SK-N-SH (cell line): ENCODE results near the gene CACNA1D. TPM values are rescaled to one million over a fixed set of nuclear protein-coding genes. Genes with fewer than 3 reads are reported as not detected.

Experiments used
- CTCF ChIA-PET: fragments of 300-600, 350-600 bp; formaldehyde crosslinking; extraction: SDS; loops from one replicate; lab custom pipeline; 2021; lab: Yijun Ruan, JAX
- POLR2A ChIA-PET: fragments of 350-600 bp; sonication (Branson Sonifier 250); formaldehyde crosslinking; extraction: SDS; loops from one replicate; lab custom pipeline; 2020; ENCODE audit warnings: antibody characterized with exemption, inconsistent platforms; lab: Yijun Ruan, JAX
- DNase-seq: peaks from one replicate; pipeline ENCODE4 v3.0.0; 2012
- H2AFZ ChIP-seq: fragments of 200-600 bp; sonication (generic); 2 replicates; pipeline ENCODE4 v1.8.1; 2016; ENCODE audit warnings: antibody characterized with exemption, mild to moderate bottlenecking, low read depth
- H3F3A ChIP-seq: fragments of 200-600 bp; sonication (generic); replicated peaks from 2 replicates; pipeline ENCODE3; 2016; ENCODE audit warnings: antibody characterized with exemption, mild to moderate bottlenecking; ENCODE audit not compliant: insufficient read depth
- H3K27ac ChIP-seq, 2 experiments: fragments of 200-500 bp in 1 of 2; fragments of 200-600 bp in 1 of 2; sonication (Bioruptor generic) in 1 of 2; sonication (generic), shearing (Covaris generic) in 1 of 2; 2 replicates each; pipeline versions ENCODE4 v1.5.1 to v1.6.1; 2014 to 2016; ENCODE audit warnings: low read depth in 2 of 2, inconsistent platforms in 1 of 2, low read length in 1 of 2, mild to moderate bottlenecking in 1 of 2, mixed read lengths in 1 of 2
- H3K27me3 ChIP-seq: fragments of 200-600 bp; sonication (generic), shearing (Covaris generic); 2 replicates; pipeline ENCODE4 v1.6.1; 2016; ENCODE audit warnings: mixed run types; ENCODE audit not compliant: insufficient read depth
- H3K36me3 ChIP-seq, 2 experiments: fragments of 200-500 bp in 1 of 2; fragments of 200-600 bp in 1 of 2; sonication (Bioruptor generic) in 1 of 2; sonication (generic) in 1 of 2; replicated peaks in 1 of 2; 2 replicates each; pipeline versions ENCODE3 to v1.5.1; 2014 to 2016; ENCODE audit warnings: low read length in 1 of 2, mild to moderate bottlenecking in 1 of 2; ENCODE audit not compliant: insufficient read depth in 2 of 2, control insufficient read depth in 1 of 2
- H3K4me1 ChIP-seq, 2 experiments: fragments of 200-500 bp in 1 of 2; fragments of 200-600 bp in 1 of 2; sonication (Bioruptor generic) in 1 of 2; sonication (generic), shearing (Covaris generic) in 1 of 2; 2 replicates each; pipeline versions ENCODE4 v1.5.1 to v1.6.1; 2014 to 2016; ENCODE audit warnings: low read depth in 1 of 2, low read length in 1 of 2, mixed run types in 1 of 2; ENCODE audit not compliant: insufficient read depth in 2 of 2, control insufficient read depth in 1 of 2
- H3K4me2 ChIP-seq: fragments of 200-600 bp; sonication (generic), shearing (Covaris generic); 2 replicates; pipeline ENCODE4 v1.6.1; 2017; ENCODE audit warnings: mixed run types
- H3K4me3 ChIP-seq, 2 experiments: fragments of 200-500 bp in 1 of 2; fragments of 200-600 bp in 1 of 2; sonication (Bioruptor generic) in 1 of 2; sonication (generic), shearing (Covaris generic) in 1 of 2; 2 replicates each; pipeline versions ENCODE4 v1.5.1 to v1.8.1; 2014 to 2016; ENCODE audit warnings: low read depth in 2 of 2, inconsistent platforms in 1 of 2, low read length in 1 of 2, mild to moderate bottlenecking in 1 of 2, mixed read lengths in 1 of 2, moderate library complexity in 1 of 2
- H3K79me2 ChIP-seq: fragments of 200-600 bp; sonication (generic); 2 replicates; pipeline ENCODE4 v1.8.1; 2017; ENCODE audit warnings: mild to moderate bottlenecking; ENCODE audit not compliant: insufficient read depth
- H3K9ac ChIP-seq: fragments of 200-600 bp; sonication (generic); 2 replicates; pipeline ENCODE4 v1.6.1; 2017; ENCODE audit warnings: mixed run types
- H3K9me2 ChIP-seq: fragments of 200-600 bp; sonication (generic); 2 replicates; pipeline ENCODE4 v1.6.1; 2017; ENCODE audit warnings: mixed run types
- H3K9me3 ChIP-seq: fragments of 200-600 bp; sonication (generic); 2 replicates; pipeline ENCODE4 v1.6.1; 2017; ENCODE audit warnings: mixed run types, mild to moderate bottlenecking, moderate library complexity
- H4K20me1 ChIP-seq: fragments of 200-600 bp; sonication (generic); 2 replicates; pipeline ENCODE4 v1.6.1; 2017; ENCODE audit warnings: mild to moderate bottlenecking, mixed run types; ENCODE audit not compliant: insufficient read depth
- CHD2 ChIP-seq: fragments of 150-350 bp; IDR thresholded peaks from 2 replicates; pipeline ENCODE4 v1.6.1; 2018; ENCODE audit warnings: low read length; ENCODE audit not compliant: partially characterized antibody
- ELF1 ChIP-seq: IDR thresholded peaks from 2 replicates; pipeline ENCODE4 v1.4.0; 2012
- EZH2phosphoT487 ChIP-seq: fragments of 200-600 bp; sonication (generic); IDR thresholded peaks from 2 replicates; pipeline ENCODE4 v1.6.1; 2017; ENCODE audit warnings: low read depth, mixed run types, mild to moderate bottlenecking, antibody characterized with exemption, moderate library complexity, borderline replicate concordance
- FOXJ3 ChIP-seq: sonication (generic); formaldehyde crosslinking; IDR thresholded peaks from 2 replicates; pipeline ENCODE4 v1.5.1; 2020; ENCODE audit warnings: mild to moderate bottlenecking, missing genetic modification reagents
- GATA2 ChIP-seq: sonication (generic); formaldehyde crosslinking; IDR thresholded peaks from 2 replicates; pipeline ENCODE4 v1.5.0; 2020; ENCODE audit warnings: mild to moderate bottlenecking, missing genetic modification reagents
- JUND ChIP-seq: IDR thresholded peaks from 2 replicates; pipeline ENCODE4 v1.4.0; 2012
- MXI1 ChIP-seq: IDR thresholded peaks from 2 replicates; pipeline ENCODE4 v1.6.1; 2012; ENCODE audit warnings: mild to moderate bottlenecking, low read depth, low read length, improper control_type of control experiment
- NRF1 ChIP-seq: IDR thresholded peaks from 2 replicates; pipeline ENCODE4 v1.6.1; 2012; ENCODE audit warnings: low read depth, mild to moderate bottlenecking, low read length
- RCOR1 ChIP-seq: fragments of 150-350 bp; IDR thresholded peaks from 2 replicates; pipeline ENCODE4 v1.6.1; 2017; ENCODE audit warnings: antibody characterized with exemption, low read length
- SIN3A ChIP-seq: IDR thresholded peaks from 2 replicates; pipeline ENCODE4 v1.6.1; 2012; ENCODE audit warnings: low read depth, mild to moderate bottlenecking, low read length, moderate library complexity, borderline replicate concordance
- SMC3 ChIP-seq: IDR thresholded peaks from 2 replicates; pipeline ENCODE4 v1.6.1; 2012; ENCODE audit warnings: low read depth, low read length, improper control_type of control experiment
- WGBS: methylation state at CpG from one replicate; pipeline ENCODE4 v1.1.6; 2017; ENCODE audit warnings: low lambda C conversion rate; 5-methylcytosine and 5-hydroxymethylcytosine counted together
- polyA plus RNA-seq, 3 experiments: library from polyadenylated mRNA; depleted of rRNA; stranded (reverse); fragments of >200 nt; gene quantifications; 2 replicates each; pipeline ENCODE4 v1.2.3, GENCODE V29; 2012
- TF ChIP-seq, protein P1 (sequence below): fragments of 150-350 bp; IDR thresholded peaks from 2 replicates; pipeline ENCODE4 v1.6.1; 2017; ENCODE audit warnings: antibody characterized with exemption, low read length, low read depth, borderline replicate concordance
- TF ChIP-seq, protein P2 (sequence below): IDR thresholded peaks from 2 replicates; pipeline ENCODE4 v1.6.1; 2012; ENCODE audit warnings: mild to moderate bottlenecking, low read depth, low read length, moderate library complexity
- TF ChIP-seq, protein P3 (sequence below): IDR thresholded peaks from 2 replicates; pipeline ENCODE4 v1.4.0; 2012; ENCODE audit warnings: low read depth, borderline replicate concordance
- TF ChIP-seq, protein P4 (sequence below): IDR thresholded peaks from 2 replicates; pipeline ENCODE4 v1.4.0; 2012; ENCODE audit warnings: low read depth, borderline replicate concordance
- TF ChIP-seq, protein P5 (sequence below): IDR thresholded peaks from 2 replicates; pipeline ENCODE4; 2012

CACNA1D gene
- polyA plus RNA-seq, 1 of the 3 experiments (the other 2 are of a cell fraction): 0.12 TPM

DNA sequence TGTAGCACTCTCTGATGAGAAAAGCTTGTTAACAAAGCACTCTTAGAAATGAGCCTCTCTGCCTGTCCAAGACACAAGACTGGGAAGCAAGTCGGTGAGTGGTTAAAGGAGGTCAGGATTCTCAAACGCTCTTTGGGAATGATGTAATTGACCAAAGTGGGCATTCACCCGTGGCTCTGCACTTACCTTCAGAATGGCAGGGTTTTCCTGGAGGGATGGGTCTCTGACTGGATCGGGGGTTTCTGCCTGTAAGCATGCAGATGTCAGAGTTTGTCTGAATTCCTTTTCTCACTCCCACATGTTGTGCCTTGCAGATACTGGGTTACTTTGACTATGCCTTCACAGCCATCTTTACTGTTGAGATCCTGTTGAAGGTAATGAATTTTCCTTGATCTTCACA is 245.6 kb downstream of the CACNA1D start:
- POLR2A ChIA-PET: no interaction called here
- no peak overlapping the region for H3K9ac ChIP-seq
- no peaks in the 10 kb centered on the region for H3K27me3 ChIP-seq
- DNase-seq: no peak
- H3K36me3 ChIP-seq: no peaks in the 10 kb centered on the region
- H3K79me2 ChIP-seq: no peaks in the 10 kb centered on the region
- CTCF ChIA-PET: no interaction called here
- no peaks in the 10 kb centered on the region for H3F3A ChIP-seq
- H3K4me1 ChIP-seq: no peaks in the 10 kb centered on the region
- no peaks in the 10 kb centered on the region for H3K9me3 ChIP-seq
- H3K4me3 ChIP-seq: no peak overlapping the region
- no peak overlapping the region for H3K4me2 ChIP-seq
- TF ChIP-seq NRF1: no peak
- TF ChIP-seq SIN3A: no peak
- no peak for TF ChIP-seq MXI1
- TF ChIP-seq, protein P1, sequence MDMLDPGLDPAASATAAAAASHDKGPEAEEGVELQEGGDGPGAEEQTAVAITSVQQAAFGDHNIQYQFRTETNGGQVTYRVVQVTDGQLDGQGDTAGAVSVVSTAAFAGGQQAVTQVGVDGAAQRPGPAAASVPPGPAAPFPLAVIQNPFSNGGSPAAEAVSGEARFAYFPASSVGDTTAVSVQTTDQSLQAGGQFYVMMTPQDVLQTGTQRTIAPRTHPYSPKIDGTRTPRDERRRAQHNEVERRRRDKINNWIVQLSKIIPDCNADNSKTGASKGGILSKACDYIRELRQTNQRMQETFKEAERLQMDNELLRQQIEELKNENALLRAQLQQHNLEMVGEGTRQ: no peak
- TF ChIP-seq, protein P2, sequence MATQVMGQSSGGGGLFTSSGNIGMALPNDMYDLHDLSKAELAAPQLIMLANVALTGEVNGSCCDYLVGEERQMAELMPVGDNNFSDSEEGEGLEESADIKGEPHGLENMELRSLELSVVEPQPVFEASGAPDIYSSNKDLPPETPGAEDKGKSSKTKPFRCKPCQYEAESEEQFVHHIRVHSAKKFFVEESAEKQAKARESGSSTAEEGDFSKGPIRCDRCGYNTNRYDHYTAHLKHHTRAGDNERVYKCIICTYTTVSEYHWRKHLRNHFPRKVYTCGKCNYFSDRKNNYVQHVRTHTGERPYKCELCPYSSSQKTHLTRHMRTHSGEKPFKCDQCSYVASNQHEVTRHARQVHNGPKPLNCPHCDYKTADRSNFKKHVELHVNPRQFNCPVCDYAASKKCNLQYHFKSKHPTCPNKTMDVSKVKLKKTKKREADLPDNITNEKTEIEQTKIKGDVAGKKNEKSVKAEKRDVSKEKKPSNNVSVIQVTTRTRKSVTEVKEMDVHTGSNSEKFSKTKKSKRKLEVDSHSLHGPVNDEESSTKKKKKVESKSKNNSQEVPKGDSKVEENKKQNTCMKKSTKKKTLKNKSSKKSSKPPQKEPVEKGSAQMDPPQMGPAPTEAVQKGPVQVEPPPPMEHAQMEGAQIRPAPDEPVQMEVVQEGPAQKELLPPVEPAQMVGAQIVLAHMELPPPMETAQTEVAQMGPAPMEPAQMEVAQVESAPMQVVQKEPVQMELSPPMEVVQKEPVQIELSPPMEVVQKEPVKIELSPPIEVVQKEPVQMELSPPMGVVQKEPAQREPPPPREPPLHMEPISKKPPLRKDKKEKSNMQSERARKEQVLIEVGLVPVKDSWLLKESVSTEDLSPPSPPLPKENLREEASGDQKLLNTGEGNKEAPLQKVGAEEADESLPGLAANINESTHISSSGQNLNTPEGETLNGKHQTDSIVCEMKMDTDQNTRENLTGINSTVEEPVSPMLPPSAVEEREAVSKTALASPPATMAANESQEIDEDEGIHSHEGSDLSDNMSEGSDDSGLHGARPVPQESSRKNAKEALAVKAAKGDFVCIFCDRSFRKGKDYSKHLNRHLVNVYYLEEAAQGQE: no peak
- no peak for TF ChIP-seq CHD2
- TF ChIP-seq, protein P3, sequence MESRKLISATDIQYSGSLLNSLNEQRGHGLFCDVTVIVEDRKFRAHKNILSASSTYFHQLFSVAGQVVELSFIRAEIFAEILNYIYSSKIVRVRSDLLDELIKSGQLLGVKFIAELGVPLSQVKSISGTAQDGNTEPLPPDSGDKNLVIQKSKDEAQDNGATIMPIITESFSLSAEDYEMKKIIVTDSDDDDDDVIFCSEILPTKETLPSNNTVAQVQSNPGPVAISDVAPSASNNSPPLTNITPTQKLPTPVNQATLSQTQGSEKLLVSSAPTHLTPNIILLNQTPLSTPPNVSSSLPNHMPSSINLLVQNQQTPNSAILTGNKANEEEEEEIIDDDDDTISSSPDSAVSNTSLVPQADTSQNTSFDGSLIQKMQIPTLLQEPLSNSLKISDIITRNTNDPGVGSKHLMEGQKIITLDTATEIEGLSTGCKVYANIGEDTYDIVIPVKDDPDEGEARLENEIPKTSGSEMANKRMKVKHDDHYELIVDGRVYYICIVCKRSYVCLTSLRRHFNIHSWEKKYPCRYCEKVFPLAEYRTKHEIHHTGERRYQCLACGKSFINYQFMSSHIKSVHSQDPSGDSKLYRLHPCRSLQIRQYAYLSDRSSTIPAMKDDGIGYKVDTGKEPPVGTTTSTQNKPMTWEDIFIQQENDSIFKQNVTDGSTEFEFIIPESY: no peak
- no peak for TF ChIP-seq JUND
- TF ChIP-seq SMC3: no peak
- TF ChIP-seq, protein P4, sequence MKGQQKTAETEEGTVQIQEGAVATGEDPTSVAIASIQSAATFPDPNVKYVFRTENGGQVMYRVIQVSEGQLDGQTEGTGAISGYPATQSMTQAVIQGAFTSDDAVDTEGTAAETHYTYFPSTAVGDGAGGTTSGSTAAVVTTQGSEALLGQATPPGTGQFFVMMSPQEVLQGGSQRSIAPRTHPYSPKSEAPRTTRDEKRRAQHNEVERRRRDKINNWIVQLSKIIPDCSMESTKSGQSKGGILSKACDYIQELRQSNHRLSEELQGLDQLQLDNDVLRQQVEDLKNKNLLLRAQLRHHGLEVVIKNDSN: no peak
- no peak for TF ChIP-seq FOXJ3 (CRISPR knock-in tag)
- no peak for TF ChIP-seq RCOR1
- TF ChIP-seq, protein P5, sequence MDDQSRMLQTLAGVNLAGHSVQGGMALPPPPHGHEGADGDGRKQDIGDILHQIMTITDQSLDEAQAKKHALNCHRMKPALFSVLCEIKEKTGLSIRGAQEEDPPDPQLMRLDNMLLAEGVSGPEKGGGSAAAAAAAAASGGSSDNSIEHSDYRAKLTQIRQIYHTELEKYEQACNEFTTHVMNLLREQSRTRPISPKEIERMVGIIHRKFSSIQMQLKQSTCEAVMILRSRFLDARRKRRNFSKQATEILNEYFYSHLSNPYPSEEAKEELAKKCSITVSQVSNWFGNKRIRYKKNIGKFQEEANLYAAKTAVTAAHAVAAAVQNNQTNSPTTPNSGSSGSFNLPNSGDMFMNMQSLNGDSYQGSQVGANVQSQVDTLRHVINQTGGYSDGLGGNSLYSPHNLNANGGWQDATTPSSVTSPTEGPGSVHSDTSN: no peak
- no peak for TF ChIP-seq EZH2phosphoT487
- TF ChIP-seq ELF1: no peak
- no peak for TF ChIP-seq GATA2 (CRISPR knock-in tag)
- H3K9me2 ChIP-seq: no peaks in the 10 kb centered on the region
- H4K20me1 ChIP-seq: no peaks in the 10 kb centered on the region
- no peak overlapping the region for H3K27ac ChIP-seq
- H2AFZ ChIP-seq: no peak overlapping the region
- 57% methylated on average over 4 of the region's 4 CpGs for WGBS
